H1 (cell line): ENCODE data around the gene FRMD4B. TPM values are rescaled to one million over a fixed set of nuclear protein-coding genes. Genes with fewer than 3 reads are reported as not detected.

Experiments used
- CTCF ChIA-PET: fragments of 300-600 bp; sonication (Branson Sonifier 250); formaldehyde crosslinking; loops from one replicate; lab custom pipeline; 2021; ENCODE audit not compliant: partially characterized antibody; lab: Charles Lee
- POLR2A ChIA-PET: fragments of 300-600 bp; sonication (Branson Sonifier 250); formaldehyde crosslinking; loops from one replicate; lab custom pipeline; 2021; ENCODE audit warnings: inconsistent platforms; ENCODE audit not compliant: partially characterized antibody; lab: Charles Lee
- DNase-seq, 2 experiments: peaks; one replicate each; pipeline versions ENCODE4 v3.0.0 to v3.0.0-alpha.2; 2010 to 2022; ENCODE audit warnings: low spot score in 2 of 2, low read depth in 1 of 2, mixed read lengths in 1 of 2
- FAIRE-seq: peaks from 2 replicates; lab custom pipeline; 2011; peaks lifted over from hg19 to GRCh38; lab: Jason Lieb, UNC
- H2AFZ ChIP-seq: 2 replicates; pipeline ENCODE4 v1.8.1; 2012; ENCODE audit warnings: low read length, inconsistent platforms
- H2AK5ac ChIP-seq: 2 replicates; pipeline ENCODE4 v1.6.1; 2013; ENCODE audit warnings: low read depth, low read length
- H2BK120ac ChIP-seq: replicated peaks from 2 replicates; pipeline ENCODE3; 2013; ENCODE audit warnings: low read depth, low read length, inconsistent platforms
- H2BK12ac ChIP-seq: 2 replicates; pipeline ENCODE4 v1.6.1; 2013; ENCODE audit warnings: low read depth, low read length
- H2BK15ac ChIP-seq: 2 replicates; pipeline ENCODE4 v1.6.1; 2013; ENCODE audit warnings: low read length
- H2BK20ac ChIP-seq: 2 replicates; pipeline ENCODE4 v1.6.1; 2013; ENCODE audit warnings: low read length
- H2BK5ac ChIP-seq: 2 replicates; pipeline ENCODE4 v1.6.1; 2013; ENCODE audit warnings: low read depth, low read length
- H3K14ac ChIP-seq: 2 replicates; pipeline ENCODE4 v1.6.1; 2013; ENCODE audit warnings: inconsistent platforms; ENCODE audit not compliant: insufficient read length
- H3K18ac ChIP-seq: 2 replicates; pipeline ENCODE4 v1.6.1; 2013; ENCODE audit warnings: low read length; ENCODE audit errors: extremely low read depth
- H3K23ac ChIP-seq: 2 replicates; pipeline ENCODE4 v1.6.1; 2013; ENCODE audit warnings: inconsistent platforms; ENCODE audit not compliant: insufficient read length
- H3K23me2 ChIP-seq: 2 replicates; pipeline ENCODE4 v1.6.1; 2013; ENCODE audit warnings: low read depth, low read length
- H3K27ac ChIP-seq: 2 replicates; pipeline ENCODE4 v1.6.1; 2011; ENCODE audit warnings: low read depth, low read length, inconsistent platforms
- H3K27me3 ChIP-seq, 4 experiments: replicated peaks in 1 of 4; 1 replicate in 1 of 4; 2 replicates in 3 of 4; pipeline versions ENCODE4 v1.6.1 to v1.8.1; 2011 to 2013; ENCODE audit warnings: low read length in 3 of 4, mild to moderate bottlenecking in 3 of 4, inconsistent platforms in 2 of 4, mixed read lengths in 2 of 4, moderate library complexity in 1 of 4; ENCODE audit not compliant: control insufficient read depth in 3 of 4, insufficient read depth in 3 of 4; ENCODE audit errors: extremely low read depth in 1 of 4
- H3K36me3 ChIP-seq, 4 experiments: 2 replicates each; pipeline versions ENCODE4 v1.6.1 to v1.8.1; 2011 to 2013; ENCODE audit warnings: mild to moderate bottlenecking in 4 of 4, low read length in 3 of 4, moderate library complexity in 2 of 4, control low read depth in 1 of 4, inconsistent platforms in 1 of 4; ENCODE audit not compliant: insufficient read depth in 4 of 4, control insufficient read depth in 2 of 4
- H3K4ac ChIP-seq: replicated peaks from 2 replicates; pipeline ENCODE3; 2013; ENCODE audit warnings: low read length, low read depth, mixed read lengths, inconsistent platforms; ENCODE audit not compliant: insufficient read length
- H3K4me1 ChIP-seq, 4 experiments: replicated peaks in 1 of 4; 1 replicate in 1 of 4; 2 replicates in 3 of 4; pipeline versions ENCODE4 v1.6.1 to v1.8.1; 2011 to 2013; ENCODE audit warnings: low read length in 3 of 4, inconsistent platforms in 2 of 4, mixed read lengths in 1 of 4; ENCODE audit not compliant: insufficient read depth in 4 of 4, control insufficient read depth in 3 of 4
- H3K4me2 ChIP-seq, 2 experiments: 2 replicates each; pipeline versions ENCODE4 v1.6.1 to v1.8.1; 2011 to 2013; ENCODE audit warnings: low read depth in 2 of 2, low read length in 2 of 2, control low read depth in 1 of 2, inconsistent platforms in 1 of 2, mild to moderate bottlenecking in 1 of 2; ENCODE audit not compliant: insufficient read depth in 1 of 2
- H3K4me3 ChIP-seq, 4 experiments: fragments of 200-600, 300-600 bp in 1 of 4; sonication (generic), shearing (Covaris generic), sonication (Bioruptor Twin) in 1 of 4; 2 replicates each; pipeline versions ENCODE4 v1.5.1 to v1.8.1; 2011 to 2016; ENCODE audit warnings: low read length in 4 of 4, low read depth in 3 of 4, control low read depth in 2 of 4, inconsistent platforms in 2 of 4, mild to moderate bottlenecking in 2 of 4, mixed read lengths in 1 of 4, moderate library complexity in 1 of 4; ENCODE audit not compliant: insufficient read depth in 2 of 4; ENCODE audit errors: extremely low read depth in 1 of 4
- H3K56ac ChIP-seq: replicated peaks from 2 replicates; pipeline ENCODE3; 2013; ENCODE audit warnings: low read depth, mild to moderate bottlenecking, mixed read lengths, low read length, inconsistent platforms; ENCODE audit not compliant: insufficient read length
- H3K79me1 ChIP-seq: 2 replicates; pipeline ENCODE4 v1.6.1; 2013; ENCODE audit warnings: low read depth, low read length, control low read depth
- H3K79me2 ChIP-seq, 2 experiments: 2 replicates each; pipeline versions ENCODE4 v1.6.1 to v1.8.1; 2012 to 2013; ENCODE audit warnings: low read length in 2 of 2, mild to moderate bottlenecking in 2 of 2, inconsistent platforms in 1 of 2; ENCODE audit not compliant: insufficient read depth in 2 of 2, control insufficient read depth in 1 of 2
- H3K9ac ChIP-seq, 4 experiments: replicated peaks in 1 of 4; 1 replicate in 1 of 4; 2 replicates in 3 of 4; pipeline versions ENCODE4 v1.6.1 to v1.8.1; 2011 to 2013; ENCODE audit warnings: low read depth in 3 of 4, low read length in 3 of 4, control low read depth in 2 of 4, mild to moderate bottlenecking in 2 of 4, moderate library complexity in 2 of 4, inconsistent platforms in 1 of 4; ENCODE audit errors: extremely low read depth in 1 of 4
- H3K9me3 ChIP-seq, 2 experiments: 2 replicates each; pipeline versions ENCODE4 v1.6.1 to v1.8.1; 2012 to 2013; ENCODE audit warnings: mild to moderate bottlenecking in 2 of 2, moderate library complexity in 2 of 2, control low read depth in 1 of 2, inconsistent platforms in 1 of 2, low read depth in 1 of 2, low read length in 1 of 2, mixed read lengths in 1 of 2; ENCODE audit not compliant: insufficient read depth in 2 of 2
- H4K20me1 ChIP-seq, 2 experiments: replicated peaks in 1 of 2; 2 replicates each; pipeline versions ENCODE3 to v1.8.1; 2011 to 2013; ENCODE audit warnings: inconsistent platforms in 2 of 2, low read length in 2 of 2, mild to moderate bottlenecking in 1 of 2; ENCODE audit not compliant: insufficient read depth in 2 of 2, control insufficient read depth in 1 of 2
- H4K5ac ChIP-seq: 2 replicates; pipeline ENCODE4 v1.6.1; 2013; ENCODE audit warnings: low read length, low read depth, mixed read lengths, inconsistent platforms; ENCODE audit not compliant: insufficient read length
- H4K8ac ChIP-seq: 2 replicates; pipeline ENCODE4 v1.8.0; 2013; ENCODE audit warnings: mild to moderate bottlenecking, moderate library complexity, low read length, inconsistent platforms; ENCODE audit not compliant: insufficient read depth; ENCODE audit errors: extremely low read depth
- H4K91ac ChIP-seq: replicated peaks from 2 replicates; pipeline ENCODE3; 2013; ENCODE audit warnings: low read length, mixed read lengths, inconsistent platforms; ENCODE audit not compliant: insufficient read length
- BACH1 ChIP-seq: IDR thresholded peaks from 2 replicates; pipeline ENCODE4 v1.6.1; 2012; ENCODE audit warnings: low read length, improper control_type of control experiment
- CBX8 ChIP-seq: fragments of 300-800, 300-1000 bp; sonication (generic); IDR thresholded peaks from 2 replicates; pipeline ENCODE4 v1.7.1; 2016; ENCODE audit warnings: low read depth, low read length, borderline replicate concordance
- EZH2 ChIP-seq: fragments of 200-600 bp; sonication (generic); IDR thresholded peaks from 2 replicates; pipeline ENCODE4 v1.7.1; 2012; ENCODE audit warnings: low read depth, mild to moderate bottlenecking, moderate library complexity, low read length, inconsistent platforms; ENCODE audit not compliant: severe bottlenecking
- JUN ChIP-seq: IDR thresholded peaks from 2 replicates; pipeline ENCODE4 v1.6.1; 2011; ENCODE audit warnings: low read depth, mild to moderate bottlenecking, improper control_type of control experiment, low read length
- NANOG ChIP-seq: IDR thresholded peaks from 2 replicates; pipeline ENCODE4 v1.6.1; 2011; ENCODE audit warnings: low read length, low read depth, mild to moderate bottlenecking, inconsistent platforms; ENCODE audit not compliant: insufficient read depth, poor library complexity, severe bottlenecking
- RNF2 ChIP-seq: fragments of 200-900, 300-1000 bp; sonication (generic); IDR thresholded peaks from 2 replicates; pipeline ENCODE4 v1.7.1; 2016; ENCODE audit warnings: borderline replicate concordance, low read depth, mild to moderate bottlenecking, antibody characterized with exemption, low read length; ENCODE audit not compliant: poor library complexity, severe bottlenecking; ENCODE audit errors: missing control alignments
- SP1 ChIP-seq: IDR thresholded peaks from 2 replicates; pipeline ENCODE4 v1.6.1; 2011; ENCODE audit warnings: low read depth, low read length
- WGBS, 2 experiments: shearing (Covaris generic) in 1 of 2; methylation state at CpG; one replicate each; pipeline versions ENCODE4 v1.1.6 to v1.1.7; 2013 to 2015; ENCODE audit warnings: low lambda C conversion rate in 2 of 2, mixed read lengths in 2 of 2, inconsistent platforms in 1 of 2, low coverage in 1 of 2, missing lambda C conversion rate in 1 of 2; ENCODE audit not compliant: insufficient replicate concordance in 2 of 2, insufficient coverage in 1 of 2, insufficient read length in 1 of 2; ENCODE audit errors: extremely low coverage in 1 of 2, missing lambda C conversion rate in 1 of 2; 5-methylcytosine and 5-hydroxymethylcytosine counted together
- polyA plus RNA-seq, 7 experiments: library from polyadenylated mRNA; depleted of rRNA in 3 of 7; stranded (reverse) in 5 of 7; unstranded in 2 of 7; fragments of >200 nt in 5 of 7; fragments of 200-250 nt in 2 of 7; gene quantifications; 1 replicate in 5 of 7; 2 replicates in 1 of 7; 4 replicates in 1 of 7; pipeline versions ENCODE4 v1.2.1 to v1.2.3, GENCODE V29; 2011 to 2013; ENCODE audit warnings: missing spikeins in 2 of 7, mixed read lengths in 2 of 7
- total RNA-seq: library from RNA; stranded (reverse); fragmentation: NEBNext Ultra II Directional; extraction: Animal tissue kit (Norgen Biotek cat#: 25700); gene quantifications from 2 replicates; pipeline ENCODE4 v1.2.1, GENCODE V29; 2021

FRMD4B gene
- total and polyA plus RNA-seq, 2 of the 8 experiments (the other 6 are each of a cell fraction or from before 2014, with no cell fraction given), result 2.7 to 7.2 TPM

GRCh38 chr3:69204315-69204957 is 181.5 kb downstream of the FRMD4B start:
- no peak overlapping the region for H3K9ac ChIP-seq
- H2AFZ ChIP-seq, result no peak overlapping the region
- H2BK20ac ChIP-seq, result no peak overlapping the region
- no peak overlapping the region for H3K23ac ChIP-seq
- H2BK120ac ChIP-seq, result no peak overlapping the region
- H3K4ac ChIP-seq, result no peak overlapping the region
- H4K8ac ChIP-seq, result no peak overlapping the region
- H3K36me3 ChIP-seq, result no peaks in the 10 kb centered on the region
- no peaks in the 10 kb centered on the region for H3K9me3 ChIP-seq
- H3K56ac ChIP-seq, result no peak overlapping the region
- H3K79me2 ChIP-seq, result no peaks in the 10 kb centered on the region
- H3K18ac ChIP-seq, result no peak overlapping the region
- FAIRE-seq, result no peak
- no peaks in the 10 kb centered on the region for H3K27me3 ChIP-seq
- H3K14ac ChIP-seq, result no peak overlapping the region
- H3K79me1 ChIP-seq, result no peaks in the 10 kb centered on the region
- DNase-seq, result no peak
- peaks cover 2 to 11% (median 6%) of the 10 kb centered on the region in 4 experiments; a peak in 3 of 7 replicates for H3K4me1 ChIP-seq
- 85% methylated on average over 8 of the region's 8 CpGs; no CpG with 5 or more reads in 1 of the 2 experiments for WGBS, 2 experiments
- no peaks in the 10 kb centered on the region for H4K20me1 ChIP-seq
- H3K4me2 ChIP-seq, result no peak overlapping the region
- no peak overlapping the region for H2BK15ac ChIP-seq
- H2BK12ac ChIP-seq, result no peak overlapping the region
- H4K5ac ChIP-seq, result no peak overlapping the region
- POLR2A ChIA-PET, result no interaction called here
- TF ChIP-seq CBX8, result no peak
- TF ChIP-seq NANOG, result no peak
- no peak for TF ChIP-seq BACH1
- no peak for TF ChIP-seq SP1
- TF ChIP-seq EZH2, result no peak
- no peak for TF ChIP-seq RNF2
- no peak for TF ChIP-seq JUN
- CTCF ChIA-PET, result interaction anchor here (1.3 kb wide), 1 partner anchor 108 kb away, joined by 3 read pairs; no protein-coding TSS in a partner anchor
- no peak overlapping the region for H4K91ac ChIP-seq
- H2BK5ac ChIP-seq, result no peak overlapping the region
- no peaks in the 10 kb centered on the region for H3K23me2 ChIP-seq
- no peak overlapping the region for H3K27ac ChIP-seq
- H3K4me3 ChIP-seq, result no peak overlapping the region
- no peak overlapping the region for H2AK5ac ChIP-seq
